Cardiac muscle cell (in vitro differentiated cells and primary cell): ENCODE measurements around the gene VAMP2. TPM values are rescaled to one million over a fixed set of nuclear protein-coding genes. Genes with fewer than 3 reads are reported as not detected.
A peak's percentile ranks its signal among the peaks of the same experiment; 100 is the strongest.

Experiments used
- DNase-seq, 2 donors: peaks; one replicate each; pipeline versions ENCODE4 v3.0.0 to v3.0.0-alpha.2; 2010 to 2017; ENCODE audit warnings: low read depth in 1 of 2, low spot score in 1 of 2
- H3K27ac ChIP-seq: fragments of 200-600 bp; sonication (generic); 2 replicates; pipeline ENCODE4 v1.5.1; 2016
- H3K27me3 ChIP-seq: fragments of 200-600 bp; sonication (generic); 2 replicates; pipeline ENCODE4 v1.6.0; 2016; ENCODE audit warnings: control low read depth
- H3K36me3 ChIP-seq: fragments of 200-600 bp; sonication (generic); 2 replicates; pipeline ENCODE4 v1.5.1; 2016; ENCODE audit warnings: control low read depth
- H3K4me1 ChIP-seq: fragments of 200-600 bp; sonication (generic); 2 replicates; pipeline ENCODE4 v1.8.1; 2017; ENCODE audit warnings: low read depth, mild to moderate bottlenecking, mixed run types
- H3K4me3 ChIP-seq: fragments of 200-600 bp; sonication (generic); 2 replicates; pipeline ENCODE4 v1.5.1; 2016; ENCODE audit warnings: mild to moderate bottlenecking
- H3K9me3 ChIP-seq: fragments of 200-600 bp; sonication (generic); 2 replicates; pipeline ENCODE4 v1.5.1; 2017; ENCODE audit warnings: low read depth, mild to moderate bottlenecking, control low read depth
- polyA plus RNA-seq: library from polyadenylated mRNA; unstranded; fragments of >200 nt; fragmentation: Nextera tagmentation; extraction: Ambion mirVana; gene quantifications from 2 replicates; pipeline ENCODE4 v1.2.1, GENCODE V29; 2016
- total RNA-seq: library from RNA; depleted of rRNA; stranded (reverse); fragments of >200 nt; gene quantifications from 2 replicates; pipeline ENCODE4 v1.2.3, GENCODE V29; 2016
- TF ChIP-seq, protein P1 (sequence below): IDR thresholded peaks from 2 replicates; pipeline ENCODE4 v1.5.1; 2012; ENCODE audit warnings: low read depth, mild to moderate bottlenecking, low read length

VAMP2 gene
- total and polyA plus RNA-seq, 2 experiments from 2014 or later, result 35.7 to 102 TPM

DNA sequence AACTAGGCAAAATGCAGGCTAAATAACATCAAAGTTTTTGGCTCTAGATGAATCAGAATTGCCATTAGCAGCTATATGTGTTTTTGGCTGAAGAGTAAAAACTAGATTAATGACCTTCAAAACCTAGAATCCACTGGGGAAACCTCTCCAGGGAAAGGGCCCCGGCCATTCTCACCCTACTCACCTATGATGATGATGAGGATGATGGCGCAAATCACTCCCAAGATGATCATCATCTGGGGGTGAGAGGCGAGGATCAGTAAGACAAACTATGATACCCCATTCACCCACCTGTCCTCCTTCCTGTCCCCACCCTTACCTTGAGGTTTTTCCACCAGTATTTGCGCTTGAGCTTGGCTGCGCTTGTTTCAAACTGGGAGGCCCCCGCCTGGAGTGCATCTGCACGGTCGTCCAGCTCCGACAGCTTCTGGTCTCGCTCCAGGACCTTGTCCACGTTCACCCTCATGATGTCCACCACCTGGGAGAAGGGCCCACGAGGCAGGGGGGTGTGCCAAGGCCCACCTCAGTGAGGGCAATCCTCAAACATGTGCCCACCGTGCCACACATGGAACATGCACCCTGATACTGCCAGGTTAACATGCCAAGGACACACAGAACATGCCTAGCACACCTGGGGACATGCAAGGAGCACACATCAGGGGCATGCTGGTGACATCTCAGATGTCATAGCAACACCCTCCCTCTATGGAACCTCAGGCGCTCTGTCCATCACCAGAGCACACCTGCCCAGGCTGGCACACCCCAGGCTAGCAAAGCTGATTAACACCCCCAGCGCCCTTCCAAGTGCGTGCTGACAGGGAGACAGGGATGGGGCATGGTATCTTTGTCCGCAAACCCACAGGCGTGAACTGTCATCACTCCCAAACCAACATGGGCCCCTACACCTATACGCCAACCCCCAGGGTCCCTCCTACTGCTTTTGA lies 1.2 kb downstream of the VAMP2 start:
- Histone ChIP-seq H3K4me3 (peak overlapping the region; percentile 100), H3K36me3 (peaks cover 5% of the 10 kb centered on the region), H3K27ac (peak overlapping the region; percentile 96), H3K9me3 (no peaks in the 10 kb centered on the region), H3K4me1 (peaks cover 16% of the 10 kb centered on the region), H3K27me3 (no peaks in the 10 kb centered on the region)
- no peak for DNase-seq
- TF ChIP-seq, protein P1, sequence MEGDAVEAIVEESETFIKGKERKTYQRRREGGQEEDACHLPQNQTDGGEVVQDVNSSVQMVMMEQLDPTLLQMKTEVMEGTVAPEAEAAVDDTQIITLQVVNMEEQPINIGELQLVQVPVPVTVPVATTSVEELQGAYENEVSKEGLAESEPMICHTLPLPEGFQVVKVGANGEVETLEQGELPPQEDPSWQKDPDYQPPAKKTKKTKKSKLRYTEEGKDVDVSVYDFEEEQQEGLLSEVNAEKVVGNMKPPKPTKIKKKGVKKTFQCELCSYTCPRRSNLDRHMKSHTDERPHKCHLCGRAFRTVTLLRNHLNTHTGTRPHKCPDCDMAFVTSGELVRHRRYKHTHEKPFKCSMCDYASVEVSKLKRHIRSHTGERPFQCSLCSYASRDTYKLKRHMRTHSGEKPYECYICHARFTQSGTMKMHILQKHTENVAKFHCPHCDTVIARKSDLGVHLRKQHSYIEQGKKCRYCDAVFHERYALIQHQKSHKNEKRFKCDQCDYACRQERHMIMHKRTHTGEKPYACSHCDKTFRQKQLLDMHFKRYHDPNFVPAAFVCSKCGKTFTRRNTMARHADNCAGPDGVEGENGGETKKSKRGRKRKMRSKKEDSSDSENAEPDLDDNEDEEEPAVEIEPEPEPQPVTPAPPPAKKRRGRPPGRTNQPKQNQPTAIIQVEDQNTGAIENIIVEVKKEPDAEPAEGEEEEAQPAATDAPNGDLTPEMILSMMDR, result no peak

GRCh38 chr17:8160741-8161221 lies 2.0 kb downstream of the VAMP2 start:
- Histone ChIP-seq H3K27ac (peak overlapping the region; percentile 32), H3K36me3 (peaks cover 5% of the 10 kb centered on the region), H3K4me1 (peaks cover 16% of the 10 kb centered on the region), H3K4me3 (no peak overlapping the region), H3K9me3 (no peaks in the 10 kb centered on the region), H3K27me3 (no peaks in the 10 kb centered on the region)
- TF ChIP-seq, protein P1, result no peak
- no peak for DNase-seq

- H3K27me3 ChIP-seq, result no peaks in the 10 kb centered on the region
- H3K9me3 ChIP-seq, result no peaks in the 10 kb centered on the region
- no peak overlapping the region for H3K4me3 ChIP-seq
- peaks cover 17% of the 10 kb centered on the region for H3K4me1 ChIP-seq
- TF ChIP-seq, protein P1, result no peak
- peaks cover 5% of the 10 kb centered on the region for H3K36me3 ChIP-seq
- DNase-seq, result no peak
- no peak overlapping the region for H3K27ac ChIP-seq
Observed at GRCh38 chr17:8160224-8160577, 2.5 kb downstream of the VAMP2 start.

- no peaks in the 10 kb centered on the region for H3K27me3 ChIP-seq
- H3K4me3 ChIP-seq, result no peak overlapping the region
- H3K36me3 ChIP-seq, result peaks cover 5% of the 10 kb centered on the region
- peaks cover 22% of the 10 kb centered on the region for H3K4me1 ChIP-seq
- H3K9me3 ChIP-seq, result no peaks in the 10 kb centered on the region
- no peak for DNase-seq
- H3K27ac ChIP-seq, result no peak overlapping the region
- TF ChIP-seq, protein P1, result no peak
Observed at GRCh38 chr17:8159459-8160223, 3.1 kb downstream of the VAMP2 start.

DNA sequence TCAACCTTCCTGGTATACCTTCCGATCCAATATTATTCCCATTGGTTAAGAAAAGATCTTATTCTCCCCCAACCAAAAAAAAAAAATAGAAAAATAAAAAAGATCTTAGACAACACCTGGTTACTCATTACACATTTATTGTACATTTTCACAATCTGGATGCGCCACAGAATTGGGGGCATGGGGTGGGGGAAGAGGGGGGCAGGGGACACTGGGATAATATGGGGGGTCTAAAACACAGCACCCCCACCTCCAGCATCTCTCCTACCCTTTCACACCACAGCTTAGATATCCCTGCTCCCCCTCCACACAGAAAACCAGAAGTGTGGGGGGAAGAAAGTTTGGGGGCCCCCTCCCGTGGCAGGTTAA lies 3.7 kb downstream of the VAMP2 start:
- H3K27ac ChIP-seq, result no peak overlapping the region
- TF ChIP-seq, protein P1, result no peak
- DNase-seq, result no peak
- no peak overlapping the region for H3K4me3 ChIP-seq
- no peaks in the 10 kb centered on the region for H3K9me3 ChIP-seq
- H3K36me3 ChIP-seq, result peaks cover 5% of the 10 kb centered on the region
- H3K27me3 ChIP-seq, result no peaks in the 10 kb centered on the region
- peaks cover 19% of the 10 kb centered on the region for H3K4me1 ChIP-seq
